Measurements from ENCODE around the gene FAM25G. TPM values are rescaled to one million over a fixed set of nuclear protein-coding genes. Genes with fewer than 3 reads are reported as not detected.
A peak's percentile ranks its signal among the peaks of the same experiment; 100 is the strongest.
"Not testable (repeated sequence)": the region's sequence is repeated elsewhere in the genome, so short reads cannot be mapped to it uniquely, and the experiment has no call there.

FAM25G gene
- total RNA-seq, result not detected

- DNase-seq (ENCODE audit: low spot score); intact Hi-C loops (cut with DNase I); ATAC-seq: not testable (repeated sequence)
Observed at GRCh38 chr10:47491600-47491999, at the start of gene FAM25G. Gene FAM25G, minus strand, starts transcription at chr10:47491700. Its CDS starts 26 bp downstream, at chr10:47491674.

- DNase-seq (ENCODE audit: low spot score); intact Hi-C loops (cut with DNase I); ATAC-seq: not testable (repeated sequence)
Observed at GRCh38 chr10:47536430-47536829, 44.9 kb upstream of the FAM25G start.

- ATAC-seq; intact Hi-C loops (cut with DNase I); DNase-seq (ENCODE audit: low spot score): not testable (repeated sequence)
Observed at GRCh38 chr10:47523475-47523874, 32.0 kb upstream of the FAM25G start, which contains the start of gene AGAP9. Gene AGAP9, minus strand, starts transcription at chr10:47523638. Its CDS starts 112 bp downstream, at chr10:47523526.

GRCh38 chr10:47502313-47502712, 10.8 kb upstream of the FAM25G start:
- ATAC-seq; intact Hi-C loops (cut with DNase I); DNase-seq (ENCODE audit: low spot score): not testable (repeated sequence)

- intact Hi-C loops (cut with DNase I); DNase-seq (ENCODE audit: low spot score); ATAC-seq: not testable (repeated sequence)
Observed at GRCh38 chr10:47494226-47494625, 2.7 kb upstream of the FAM25G start.

GRCh38 chr10:47489630-47490029, 1.9 kb downstream of the FAM25G start:
- intact Hi-C loops (cut with DNase I); ATAC-seq; DNase-seq (ENCODE audit: low spot score): not testable (repeated sequence)

- DNase-seq (ENCODE audit: low spot score); intact Hi-C loops (cut with DNase I); ATAC-seq: not testable (repeated sequence)
Observed at GRCh38 chr10:47485943-47486342, 5.6 kb downstream of the FAM25G start.

GRCh38 chr10:47484786-47485185, 6.7 kb downstream of the FAM25G start:
- intact Hi-C loops (cut with DNase I); ATAC-seq; DNase-seq (ENCODE audit: low spot score): not testable (repeated sequence)

- intact Hi-C loops (cut with DNase I); DNase-seq (ENCODE audit: low spot score): not testable (repeated sequence)
- peak; percentile 35 for ATAC-seq
Observed at GRCh38 chr10:47483923-47484322, 7.6 kb downstream of the FAM25G start, which contains the start of gene ANXA8. Gene ANXA8, minus strand, starts transcription at chr10:47484115. Its CDS starts 182 bp downstream, at chr10:47483933.

GRCh38 chr10:47482367-47482766, 9.1 kb downstream of the FAM25G start:
- ATAC-seq; DNase-seq (ENCODE audit: low spot score): not testable (repeated sequence)

GRCh38 chr10:47481768-47482181, 9.7 kb downstream of the FAM25G start:
- intact Hi-C loops (cut with DNase I); DNase-seq (ENCODE audit: low spot score); ATAC-seq: not testable (repeated sequence)

More at GRCh38 chr10:47482367-47482766, 9.1 kb downstream of the FAM25G start:
- intact Hi-C loops (cut with DNase I), result not testable (repeated sequence)

- ATAC-seq; DNase-seq (ENCODE audit: low spot score); intact Hi-C loops (cut with DNase I): not testable (repeated sequence)
Observed at GRCh38 chr10:47481182-47481766, 10.2 kb downstream of the FAM25G start.

GRCh38 chr10:47480133-47480532, 11.4 kb downstream of the FAM25G start:
- intact Hi-C loops (cut with DNase I); DNase-seq (ENCODE audit: low spot score): not testable (repeated sequence)
- ATAC-seq, result peak; percentile 43

GRCh38 chr10:47478114-47478513, 13.4 kb downstream of the FAM25G start:
- ATAC-seq; DNase-seq (ENCODE audit: low spot score); intact Hi-C loops (cut with DNase I): not testable (repeated sequence)

GRCh38 chr10:47477078-47477477, 14.4 kb downstream of the FAM25G start:
- DNase-seq (ENCODE audit: low spot score); ATAC-seq; intact Hi-C loops (cut with DNase I): not testable (repeated sequence)

GRCh38 chr10:47475101-47475500, 16.4 kb downstream of the FAM25G start:
- ATAC-seq; DNase-seq (ENCODE audit: low spot score); intact Hi-C loops (cut with DNase I): not testable (repeated sequence)

GRCh38 chr10:47473516-47473915, 18.0 kb downstream of the FAM25G start:
- DNase-seq (ENCODE audit: low spot score); intact Hi-C loops (cut with DNase I); ATAC-seq: not testable (repeated sequence)

GRCh38 chr10:47472647-47473046, 18.9 kb downstream of the FAM25G start:
- DNase-seq (ENCODE audit: low spot score); ATAC-seq; intact Hi-C loops (cut with DNase I): not testable (repeated sequence)

GRCh38 chr10:47472072-47472471, 19.4 kb downstream of the FAM25G start:
- DNase-seq (ENCODE audit: low spot score); intact Hi-C loops (cut with DNase I): not testable (repeated sequence)
- ATAC-seq, result peak; percentile 47

Data from sciatic nerve (tissue), 2 donors.